CD4-positive, alpha-beta T cell treated with Interleukin-17A for 1 hour (primary cell): ENCODE measurements around the gene CIPC.
A peak's percentile ranks its signal among the peaks of the same experiment; 100 is the strongest.

Experiments
- DNase-seq: peaks from one replicate; pipeline ENCODE4 v3.0.0-alpha.2; 2020

The CIPC gene

GRCh38 chr14:77071938-77072388 lies 26.1 kb upstream of the CIPC start:
- DNase-seq, result no peak

- no peak for DNase-seq
Observed at GRCh38 chr14:77074969-77075368, 23.1 kb upstream of the CIPC start.

GRCh38 chr14:77076113-77076631 lies 21.9 kb upstream of the CIPC start:
- no peak for DNase-seq

DNA sequence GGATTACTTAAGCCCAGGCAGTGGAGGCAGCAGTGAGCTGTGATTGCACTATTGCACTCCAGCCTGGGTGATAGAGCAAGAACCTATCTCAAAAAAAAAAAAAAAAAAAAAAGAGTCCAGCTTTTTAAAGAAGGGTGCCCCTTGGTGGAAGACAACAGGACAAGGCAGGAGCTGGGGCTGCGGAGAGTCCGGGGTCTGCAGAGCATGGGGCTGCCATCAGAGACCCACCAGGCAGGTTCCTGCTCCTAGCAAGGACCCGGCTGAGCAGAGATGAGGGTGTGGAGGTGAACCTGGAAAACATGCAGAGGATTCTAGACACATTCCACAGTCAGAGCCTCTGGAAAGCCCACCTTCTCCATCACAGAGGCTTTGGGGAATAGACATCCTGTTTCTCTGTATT lies 21.0 kb upstream of the CIPC start:
- no peak for DNase-seq

GRCh38 chr14:77082356-77082755 lies 15.7 kb upstream of the CIPC start:
- no peak for DNase-seq

GRCh38 chr14:77083082-77083481 lies 15.0 kb upstream of the CIPC start:
- no peak for DNase-seq

GRCh38 chr14:77084985-77085384 lies 13.1 kb upstream of the CIPC start:
- no peak for DNase-seq

DNA sequence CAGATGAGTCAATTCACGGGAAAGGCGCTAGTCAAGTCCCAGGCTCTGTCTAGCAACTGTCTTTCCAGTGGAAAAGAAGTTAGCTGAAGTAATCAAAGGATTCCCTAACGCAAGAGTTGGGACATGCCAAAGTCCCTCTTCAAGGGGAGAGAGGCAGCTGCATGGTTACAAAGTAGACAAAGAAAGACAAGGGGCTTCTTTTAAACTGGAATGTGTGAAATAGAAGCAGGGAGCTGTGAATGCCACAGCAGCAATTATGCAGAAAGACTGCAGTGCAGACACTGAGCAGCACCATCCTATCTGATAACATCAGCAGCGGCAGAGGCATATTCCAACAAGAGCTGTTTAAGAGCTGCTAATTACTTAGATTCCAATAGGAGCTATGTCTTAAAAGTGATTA lies 12.5 kb upstream of the CIPC start:
- DNase-seq, result no peak

GRCh38 chr14:77086017-77086727 lies 11.9 kb upstream of the CIPC start:
- peak; percentile 36 for DNase-seq

DNA sequence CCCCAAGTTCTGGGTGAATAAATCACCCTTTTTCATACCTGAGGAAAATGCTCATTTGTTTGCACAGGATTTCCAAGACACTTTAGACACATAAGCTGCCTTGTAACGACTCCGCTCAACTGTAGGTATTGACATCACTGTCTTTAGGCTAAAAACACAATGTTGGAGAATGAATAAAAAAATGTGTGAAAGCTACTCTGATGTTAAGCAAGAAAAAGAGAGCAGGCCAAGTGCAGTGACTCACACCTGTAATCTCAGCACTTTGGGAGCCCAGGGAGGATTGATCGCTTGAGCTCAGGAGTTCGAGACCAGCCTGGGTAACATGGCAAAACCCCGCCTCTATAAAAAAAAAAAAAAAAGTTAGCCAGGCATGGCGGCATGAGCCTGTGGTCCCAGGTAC lies 11.1 kb upstream of the CIPC start:
- DNase-seq, result no peak

GRCh38 chr14:77087631-77088030 lies 10.4 kb upstream of the CIPC start:
- no peak for DNase-seq

DNA sequence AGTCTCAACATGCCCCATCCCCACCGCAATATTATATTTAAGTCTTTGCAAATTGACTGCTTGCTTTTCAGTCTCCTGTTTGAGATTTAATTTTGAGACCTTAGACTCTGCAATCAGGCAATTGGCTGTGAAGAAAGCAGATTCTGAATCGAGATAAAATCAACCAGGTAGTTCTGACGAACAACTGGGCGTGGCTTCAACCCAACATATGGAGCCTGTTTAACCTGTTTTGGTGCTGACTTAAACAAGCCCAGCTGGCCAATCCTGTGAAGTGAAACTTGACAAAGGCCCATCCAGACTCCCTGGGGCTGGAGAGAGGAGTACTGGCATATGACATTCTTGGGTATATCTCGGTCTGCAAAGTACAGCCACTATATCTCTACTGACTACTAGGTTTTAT lies 9.8 kb upstream of the CIPC start:
- no peak for DNase-seq

DNA sequence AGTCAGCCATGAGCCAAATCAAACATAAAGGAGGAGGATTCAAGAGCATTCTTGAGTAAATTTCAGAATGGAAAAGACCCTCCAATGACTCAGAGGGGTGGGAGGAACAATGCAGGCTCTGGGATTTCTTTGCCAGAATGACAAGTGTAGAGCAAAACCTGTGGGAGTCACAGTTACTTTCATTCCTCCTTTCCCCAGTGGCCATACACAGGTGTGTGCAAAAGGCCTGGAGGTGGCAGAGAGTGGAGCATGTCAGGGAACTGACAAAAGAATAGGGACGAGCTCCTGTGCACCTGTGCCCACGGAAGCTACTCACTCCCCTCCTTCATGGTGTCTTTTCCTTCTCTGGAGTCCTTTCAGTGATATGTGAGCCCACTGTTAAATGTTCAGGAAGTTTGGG lies 9.4 kb upstream of the CIPC start:
- DNase-seq, result no peak

DNA sequence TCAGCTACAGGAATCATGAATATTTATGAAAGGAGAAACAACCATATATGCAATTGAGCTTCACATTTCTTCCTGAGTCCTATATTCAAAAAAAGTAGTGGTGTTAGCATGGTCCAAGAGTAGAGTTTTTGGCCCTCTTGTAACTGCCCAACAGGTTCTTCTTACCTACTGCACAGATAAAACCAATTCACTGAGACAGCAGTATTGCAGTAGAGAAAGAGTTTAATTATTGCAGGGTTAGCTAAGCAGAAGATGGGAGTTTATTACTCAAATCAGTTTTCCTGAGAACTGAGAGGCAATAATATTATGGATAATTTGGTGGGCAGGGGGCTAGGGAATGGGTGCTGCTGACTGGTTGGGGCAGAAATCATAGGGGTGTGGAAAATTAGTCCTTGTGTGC lies 6.5 kb upstream of the CIPC start:
- DNase-seq, result no peak

- DNase-seq, result no peak
Observed at GRCh38 chr14:77092676-77093075, 5.4 kb upstream of the CIPC start.

GRCh38 chr14:77094672-77095284 lies 3.3 kb upstream of the CIPC start:
- DNase-seq, result peak; percentile 83

DNA sequence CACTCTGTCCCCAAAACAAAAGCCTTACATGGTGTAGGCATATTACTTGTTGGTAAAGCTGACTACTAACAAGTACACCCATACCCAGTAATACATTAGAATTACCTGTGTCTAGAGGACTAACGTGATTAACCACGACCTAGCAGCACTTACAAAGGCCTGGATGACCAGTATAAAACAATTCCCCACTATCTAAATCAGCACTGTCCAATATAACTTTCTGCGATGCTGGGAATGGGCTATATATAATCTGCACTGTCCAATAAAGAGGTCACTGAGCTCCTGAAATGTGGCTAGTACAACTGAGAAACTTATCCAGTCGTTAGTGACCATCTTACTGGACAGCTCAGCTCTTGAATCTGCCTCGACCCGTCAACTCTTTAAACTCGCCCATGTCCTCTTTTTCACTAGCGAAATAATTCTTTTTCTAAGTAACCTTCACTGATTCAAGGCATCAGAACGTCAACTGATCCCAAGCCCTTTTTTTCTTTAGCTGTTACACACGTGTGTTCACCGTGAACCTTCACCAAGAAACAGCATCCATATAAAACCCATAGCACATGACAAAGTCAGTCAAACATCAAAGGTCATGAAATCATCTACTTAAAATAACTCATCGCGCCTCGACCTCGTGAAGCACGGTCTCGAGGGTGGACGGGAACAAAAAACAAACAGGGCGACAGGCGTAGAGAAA lies 905 bp upstream of the CIPC start:
- DNase-seq, result no peak

DNA sequence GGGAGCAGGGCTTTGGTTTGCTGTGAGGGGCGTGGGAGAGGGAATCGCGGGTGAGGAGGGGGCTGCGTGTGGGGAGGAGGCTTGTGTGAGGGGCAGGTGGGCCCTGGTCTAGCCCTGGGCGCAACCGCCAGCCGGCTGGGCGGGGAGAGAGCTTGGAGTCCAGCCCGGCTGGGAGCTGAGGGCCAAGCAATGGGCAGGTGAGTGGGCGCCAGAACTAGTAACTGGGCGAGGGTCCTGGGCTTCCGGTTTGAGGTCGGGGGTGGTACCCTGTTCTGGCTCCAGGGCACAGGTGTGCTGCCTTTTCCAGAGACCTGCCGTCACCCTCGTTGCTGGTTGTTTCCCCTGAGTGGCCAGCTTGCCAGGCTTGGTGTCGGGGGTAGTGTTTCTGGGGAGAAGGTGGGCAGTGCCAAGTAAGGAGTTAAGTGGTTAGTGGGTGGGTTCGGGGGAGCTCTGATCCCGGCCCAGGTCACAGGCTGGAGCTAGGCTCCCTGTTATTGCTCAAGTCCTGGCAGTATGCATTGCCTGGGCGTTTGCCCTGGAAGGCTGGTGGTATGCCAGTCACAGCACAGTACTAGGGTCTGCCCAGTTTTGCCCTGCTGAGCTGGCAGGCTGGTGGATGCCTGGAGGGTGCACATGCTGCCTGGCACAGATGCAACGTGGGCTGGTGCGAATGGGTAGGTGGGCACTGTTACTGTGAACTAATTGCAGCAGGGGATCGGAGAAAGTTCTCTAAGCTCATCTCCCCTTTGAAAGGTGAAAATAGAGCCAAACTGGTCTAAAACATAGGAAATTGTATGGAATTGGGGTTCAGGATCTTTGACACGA lies 683 bp downstream of the CIPC start:
- DNase-seq, result no peak

DNA sequence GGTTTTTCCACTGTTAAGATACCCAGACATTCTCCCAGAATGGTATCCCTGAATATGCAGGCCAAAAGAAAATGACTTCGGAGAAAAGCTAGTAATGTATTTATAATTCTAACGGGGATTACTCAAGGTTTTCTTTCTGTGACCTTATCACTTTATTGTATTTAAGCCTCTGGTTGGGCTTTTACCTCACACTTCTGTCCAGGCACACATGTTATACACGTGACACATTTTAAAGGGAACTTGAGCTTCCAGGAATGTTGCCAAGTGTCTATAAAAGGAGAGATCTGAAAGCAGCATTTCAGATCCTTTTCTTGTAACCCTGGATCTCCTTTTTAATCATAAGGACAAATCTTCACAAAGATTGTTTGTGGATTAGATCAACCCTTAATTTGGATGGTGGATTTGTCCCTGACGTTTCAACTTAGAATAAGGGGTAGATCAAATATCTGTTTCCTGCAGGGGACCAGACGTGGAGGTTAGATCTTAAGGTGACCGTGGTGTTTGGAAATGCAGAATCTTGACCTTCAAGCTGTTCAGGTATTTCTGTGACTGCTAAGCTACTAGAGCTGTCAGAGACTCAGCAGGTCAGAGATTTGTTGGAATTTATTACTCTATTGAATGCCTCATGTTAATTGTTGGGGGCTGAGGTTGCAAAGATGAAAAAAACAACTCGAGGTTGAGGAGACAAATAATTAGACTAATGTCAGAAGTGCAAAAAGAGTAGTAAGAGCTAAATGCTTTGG lies 1.5 kb downstream of the CIPC start:
- DNase-seq, result no peak

DNA sequence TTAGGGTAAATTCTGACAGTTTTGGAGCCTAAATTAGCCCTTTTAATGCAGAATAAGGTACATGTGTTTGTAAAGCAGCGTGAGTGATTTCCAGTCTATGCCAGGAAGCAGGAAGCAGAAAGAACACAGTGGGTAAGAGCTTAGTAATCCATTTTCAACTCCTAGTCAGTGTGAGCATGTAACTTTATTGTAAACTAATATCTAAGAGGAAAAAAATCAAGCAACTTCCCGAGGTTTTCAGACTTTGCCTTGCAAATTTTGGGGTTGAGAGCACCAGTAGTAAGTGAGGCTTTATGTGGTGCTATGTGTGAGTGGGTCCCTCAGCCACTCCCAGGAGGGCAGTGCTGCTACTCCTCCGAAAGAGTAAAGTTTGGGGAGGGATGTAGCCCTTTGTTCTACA lies 2.9 kb downstream of the CIPC start:
- DNase-seq, result no peak

DNA sequence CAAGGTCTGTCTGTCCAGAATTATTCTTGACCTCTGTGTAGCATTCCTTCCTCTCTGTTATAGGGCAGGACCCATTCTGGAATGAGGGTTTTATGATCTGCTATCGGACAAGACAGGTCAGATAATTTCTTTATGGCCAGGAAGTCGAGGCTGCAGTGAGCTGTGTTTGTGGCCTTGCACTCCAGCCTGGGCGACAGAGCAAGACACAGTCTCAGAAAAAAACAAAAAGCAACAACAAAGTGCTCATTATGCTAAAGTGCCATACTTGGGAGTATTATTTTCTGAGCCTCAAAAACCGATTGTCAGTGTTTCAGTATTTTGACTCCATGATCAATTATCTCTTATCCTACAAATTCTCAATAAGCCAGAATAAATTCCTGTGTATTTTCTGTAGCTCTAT lies 4.1 kb downstream of the CIPC start:
- DNase-seq, result no peak

GRCh38 chr14:77103475-77103874 lies 5.4 kb downstream of the CIPC start:
- no peak for DNase-seq
